GM18526 (cell line): ENCODE measurements around the gene DUOXA1.

ENCODE experiments used
- POLR2A ChIP-seq: IDR thresholded peaks from 3 replicates; pipeline ENCODE4 v1.6.1; 2011; ENCODE audit not compliant: insufficient read length; ENCODE audit errors: extremely low read depth

DUOXA1 gene

DNA sequence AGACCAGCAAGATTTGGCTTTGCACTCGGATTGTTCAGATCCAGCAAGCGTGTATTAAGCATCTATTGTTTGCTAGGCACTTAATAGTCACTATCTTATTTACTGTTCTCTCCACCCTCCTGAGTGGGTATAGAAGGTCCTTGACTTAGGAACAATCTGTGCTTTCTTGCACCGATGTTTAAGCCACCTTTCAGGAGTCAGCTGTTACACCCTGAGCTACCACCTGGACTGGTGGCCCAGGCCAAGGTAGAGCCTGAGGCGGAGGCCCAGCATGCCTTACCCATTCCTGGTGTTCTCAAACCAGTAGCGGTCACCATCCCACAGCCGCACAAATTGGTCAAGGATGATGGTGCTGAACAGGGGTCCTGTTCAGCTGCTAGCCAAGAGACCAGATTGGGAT is 10.1 kb upstream of the DUOXA1 start:
- TF ChIP-seq POLR2A, result no peak

DNA sequence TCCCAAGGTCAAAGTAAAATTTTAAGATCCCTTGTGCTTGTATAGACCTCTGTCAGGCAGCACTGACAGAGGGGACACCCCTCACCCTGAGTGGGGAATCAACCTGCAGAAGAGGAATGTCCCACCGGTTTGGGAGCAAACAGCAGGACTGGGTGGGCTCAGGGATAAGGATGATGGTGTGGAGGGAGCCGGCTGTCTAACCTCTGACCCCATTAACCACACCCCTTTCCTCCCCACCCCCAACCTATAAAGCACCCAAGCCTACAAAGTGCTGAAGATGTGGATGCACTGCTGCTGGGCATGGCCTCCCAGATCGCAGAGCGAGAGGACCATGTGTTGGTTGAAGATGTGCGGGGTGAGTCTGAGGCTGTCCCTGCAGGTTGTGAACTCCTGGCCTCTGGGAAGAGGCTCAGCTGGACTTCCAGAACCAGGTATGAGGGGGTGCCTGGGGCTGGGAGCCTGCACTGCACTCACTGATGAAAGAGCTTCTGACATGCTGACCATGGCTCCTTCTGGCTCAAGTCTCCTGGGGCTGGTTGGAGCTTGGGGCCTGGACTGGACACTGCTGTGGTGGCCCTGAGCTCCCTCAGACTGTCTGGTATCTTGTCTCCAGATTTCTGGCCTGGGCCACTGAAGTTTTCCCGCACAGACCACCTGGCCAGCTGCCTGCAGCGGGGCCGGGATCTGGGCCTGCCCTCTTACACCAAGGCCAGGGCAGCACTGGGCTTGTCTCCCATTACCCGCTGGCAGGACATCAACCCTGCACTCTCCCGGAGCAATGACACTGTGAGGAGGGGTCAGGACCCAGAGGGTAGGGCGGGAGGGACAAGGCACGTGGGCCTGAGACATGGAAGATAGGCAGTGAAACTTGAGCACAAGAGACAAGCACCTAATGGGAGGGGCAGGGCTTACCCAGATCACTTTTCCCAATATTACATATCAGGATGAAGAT is 9.4 kb upstream of the DUOXA1 start:
- TF ChIP-seq POLR2A, result no peak

DNA sequence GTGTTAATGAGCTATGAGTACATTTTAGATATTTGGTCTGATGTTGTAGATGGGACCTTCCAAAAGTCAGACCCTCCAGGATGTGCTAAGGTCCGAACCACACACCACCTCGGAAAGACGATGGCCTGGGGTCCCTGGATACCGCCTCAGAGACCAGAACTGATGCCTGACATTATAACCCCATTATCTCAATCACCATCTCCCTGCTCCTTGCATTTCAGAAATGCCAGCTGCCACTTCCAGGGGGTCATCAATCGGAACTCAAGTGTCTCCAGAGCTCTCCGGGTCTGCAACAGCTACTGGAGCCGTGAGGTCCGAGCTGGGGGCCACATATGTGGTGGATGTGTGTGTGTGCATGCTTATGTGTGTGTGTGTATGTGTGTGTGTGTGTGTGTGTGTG is 8.0 kb upstream of the DUOXA1 start:
- TF ChIP-seq POLR2A, result no peak

DNA sequence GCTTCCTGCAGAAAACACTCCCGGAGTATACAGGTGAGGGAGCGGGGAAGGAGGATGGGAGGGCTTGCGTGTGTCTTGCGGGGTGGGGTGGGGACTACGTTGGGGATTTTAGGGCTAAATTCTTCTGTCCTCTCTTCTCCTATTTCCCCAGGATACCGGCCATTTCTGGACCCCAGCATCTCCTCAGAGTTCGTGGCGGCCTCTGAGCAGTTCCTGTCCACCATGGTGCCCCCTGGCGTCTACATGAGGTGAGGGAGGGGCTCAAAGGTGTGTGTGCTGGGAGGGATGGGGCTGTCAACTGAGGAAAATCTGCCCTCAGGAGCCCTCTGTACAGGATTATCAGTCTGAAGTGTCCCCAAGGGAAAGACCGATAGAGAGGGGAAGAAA is 6.7 kb upstream of the DUOXA1 start:
- no peak for TF ChIP-seq POLR2A

DNA sequence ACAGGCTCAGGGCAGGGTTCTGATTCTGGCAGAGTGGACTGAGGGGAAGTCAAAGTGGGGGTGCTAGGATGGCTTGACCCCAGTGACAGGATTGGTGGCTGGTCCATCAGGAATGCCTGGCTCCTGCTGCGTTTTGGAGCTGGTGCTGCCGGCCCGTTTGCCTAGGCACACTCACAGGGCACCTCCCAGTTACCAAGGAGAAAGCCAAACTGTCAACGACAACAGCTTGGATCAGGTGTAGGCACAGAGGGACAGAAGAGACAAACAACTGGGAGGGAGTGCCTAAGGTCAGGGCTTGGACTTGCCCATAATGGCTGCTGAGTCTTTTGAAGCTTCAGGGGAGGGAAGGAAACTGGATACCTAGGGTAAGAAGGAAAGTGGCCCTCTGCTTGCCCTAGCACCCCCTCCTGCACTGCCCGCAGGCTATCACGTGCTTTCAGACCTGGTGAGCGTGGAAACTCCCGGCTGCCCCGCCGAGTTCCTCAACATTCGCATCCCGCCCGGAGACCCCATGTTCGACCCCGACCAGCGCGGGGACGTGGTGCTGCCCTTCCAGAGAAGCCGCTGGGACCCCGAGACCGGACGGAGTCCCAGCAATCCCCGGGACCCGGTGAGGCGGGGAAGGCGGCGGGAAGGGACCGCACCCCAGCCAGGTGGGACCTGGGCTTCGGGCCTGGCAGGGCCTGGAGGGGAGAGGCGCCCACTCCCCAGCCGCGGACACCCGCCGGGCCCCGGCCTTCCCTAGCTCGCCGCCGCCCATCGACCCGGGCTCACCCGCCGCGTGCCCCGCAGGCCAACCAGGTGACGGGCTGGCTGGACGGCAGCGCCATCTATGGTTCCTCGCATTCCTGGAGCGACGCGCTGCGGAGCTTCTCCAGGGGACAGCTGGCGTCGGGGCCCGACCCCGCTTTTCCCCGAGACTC is 5.3 kb upstream of the DUOXA1 start:
- TF ChIP-seq POLR2A, result no peak

DNA sequence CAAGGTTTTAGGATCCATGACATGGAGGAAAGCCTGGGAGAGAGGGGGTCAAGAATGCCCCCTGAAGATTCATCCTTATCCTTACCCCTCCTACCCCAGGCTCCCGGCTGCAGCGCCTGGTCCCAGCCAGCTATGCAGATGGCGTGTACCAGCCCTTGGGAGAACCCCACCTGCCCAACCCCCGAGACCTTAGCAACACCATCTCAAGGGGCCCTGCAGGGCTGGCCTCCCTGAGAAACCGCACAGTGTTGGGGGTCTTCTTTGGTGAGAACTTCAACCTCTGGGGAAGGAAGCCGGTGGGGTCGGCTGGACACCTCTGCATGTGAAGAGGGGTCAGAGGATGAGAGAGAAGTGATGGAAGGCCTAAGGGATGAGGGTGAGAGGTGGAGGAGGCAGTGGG is 4.4 kb upstream of the DUOXA1 start:
- no peak for TF ChIP-seq POLR2A

DNA sequence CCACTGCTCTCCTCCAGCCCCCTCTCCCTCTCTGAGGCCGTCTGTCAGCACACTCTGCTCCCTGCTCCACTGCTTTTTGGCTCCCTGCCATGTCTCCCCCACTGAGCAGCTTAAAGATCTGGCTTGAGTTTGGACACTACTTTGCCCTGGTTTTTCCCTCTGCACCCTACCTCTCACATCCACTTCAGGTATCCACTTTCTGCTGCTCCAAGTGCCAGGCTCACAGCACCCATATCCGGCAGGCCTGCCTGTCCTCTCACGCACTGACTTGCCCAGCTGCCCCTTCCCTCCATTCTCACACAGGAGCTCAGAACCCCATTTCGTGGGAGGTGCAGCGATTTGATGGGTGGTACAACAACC is 3.9 kb upstream of the DUOXA1 start:
- no peak for TF ChIP-seq POLR2A

DNA sequence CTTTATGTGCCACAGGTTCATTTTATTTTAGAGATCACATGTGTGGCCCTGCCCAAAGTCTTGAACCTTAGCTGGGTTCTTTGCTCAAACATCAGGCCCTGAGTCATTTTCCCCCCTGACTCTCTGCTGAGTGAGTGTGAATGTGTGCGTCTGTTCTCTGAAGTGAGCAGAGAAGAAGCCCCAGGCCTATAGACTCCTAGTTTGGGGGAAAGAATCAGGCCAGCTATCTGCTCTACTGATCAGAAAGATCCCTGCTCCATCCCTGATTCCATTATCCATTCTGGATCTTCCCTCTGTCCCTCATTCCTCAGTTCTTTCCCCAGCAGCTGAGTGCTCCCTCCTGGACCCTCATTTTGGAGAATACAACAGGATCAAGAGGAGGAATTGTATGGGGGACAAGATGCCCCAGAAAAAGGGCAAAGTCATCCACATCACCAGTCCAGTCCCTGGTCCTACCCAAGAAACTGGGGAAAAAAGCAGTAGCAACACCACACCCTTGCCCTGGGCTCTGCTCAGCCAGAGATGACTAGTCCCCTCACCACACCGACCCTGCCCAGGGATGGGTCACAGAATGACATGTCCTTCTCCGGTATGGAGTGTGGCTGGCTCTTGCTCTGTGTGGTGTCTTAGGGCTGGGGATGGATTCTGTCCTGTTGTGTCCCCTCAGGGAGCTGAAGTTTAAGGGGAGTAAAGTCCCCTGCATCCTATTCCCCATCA is 3.3 kb upstream of the DUOXA1 start:
- TF ChIP-seq POLR2A, result no peak

DNA sequence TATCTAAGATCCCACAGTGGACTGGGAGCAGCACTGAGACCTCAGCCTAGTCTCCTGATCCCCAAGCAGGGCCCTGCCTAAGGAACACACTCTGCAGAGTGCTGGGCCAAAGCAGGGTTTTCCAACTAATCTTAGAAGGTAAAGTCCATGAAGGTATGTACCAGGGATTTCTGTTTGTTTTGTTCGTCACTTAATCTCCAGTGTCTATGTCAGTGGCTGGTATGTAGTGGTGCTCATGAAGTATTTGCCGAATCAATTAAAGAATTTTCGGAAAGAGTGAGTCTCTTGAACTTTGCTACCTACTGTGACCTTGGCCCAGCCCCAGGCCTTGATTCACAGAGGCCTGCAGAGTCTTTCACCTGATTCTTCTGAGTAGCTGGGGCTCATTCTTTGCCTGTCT is 1.8 kb upstream of the DUOXA1 start:
- no peak for TF ChIP-seq POLR2A

DNA sequence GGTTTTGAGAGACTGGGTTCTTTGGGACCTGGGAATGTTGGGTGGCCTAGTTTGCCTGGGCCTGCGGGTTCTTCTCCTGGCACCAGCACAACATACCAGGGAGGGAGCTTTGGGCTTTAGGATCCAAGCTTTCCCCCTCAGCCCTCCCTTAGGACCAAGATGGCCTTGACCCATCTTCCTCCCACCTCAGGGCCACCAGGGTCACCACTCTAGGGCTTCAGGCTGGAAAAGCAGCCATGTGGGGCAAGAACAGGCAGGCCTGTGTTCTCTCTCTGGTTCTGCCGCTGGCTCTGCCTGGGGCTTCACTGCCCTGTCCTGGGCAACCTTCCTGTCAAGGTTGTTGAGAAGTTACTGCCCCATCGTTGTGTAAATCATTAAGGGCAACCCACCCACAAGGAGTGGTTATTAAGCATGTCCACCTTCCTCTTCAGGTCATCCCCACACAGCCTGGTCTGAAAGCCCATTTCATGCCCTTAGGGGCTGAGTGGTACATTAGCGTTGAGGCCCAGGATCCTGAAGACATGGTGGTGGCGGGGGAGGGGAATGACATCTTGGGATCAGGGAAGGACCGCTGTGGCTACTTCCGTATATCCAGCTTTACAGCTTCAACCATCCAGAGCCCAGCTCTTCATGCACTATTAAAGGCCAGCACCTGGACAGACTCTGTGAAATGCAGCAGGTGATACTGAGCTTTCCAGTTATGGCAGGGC is 767 bp upstream of the DUOXA1 start:
- TF ChIP-seq POLR2A, result no peak

DNA sequence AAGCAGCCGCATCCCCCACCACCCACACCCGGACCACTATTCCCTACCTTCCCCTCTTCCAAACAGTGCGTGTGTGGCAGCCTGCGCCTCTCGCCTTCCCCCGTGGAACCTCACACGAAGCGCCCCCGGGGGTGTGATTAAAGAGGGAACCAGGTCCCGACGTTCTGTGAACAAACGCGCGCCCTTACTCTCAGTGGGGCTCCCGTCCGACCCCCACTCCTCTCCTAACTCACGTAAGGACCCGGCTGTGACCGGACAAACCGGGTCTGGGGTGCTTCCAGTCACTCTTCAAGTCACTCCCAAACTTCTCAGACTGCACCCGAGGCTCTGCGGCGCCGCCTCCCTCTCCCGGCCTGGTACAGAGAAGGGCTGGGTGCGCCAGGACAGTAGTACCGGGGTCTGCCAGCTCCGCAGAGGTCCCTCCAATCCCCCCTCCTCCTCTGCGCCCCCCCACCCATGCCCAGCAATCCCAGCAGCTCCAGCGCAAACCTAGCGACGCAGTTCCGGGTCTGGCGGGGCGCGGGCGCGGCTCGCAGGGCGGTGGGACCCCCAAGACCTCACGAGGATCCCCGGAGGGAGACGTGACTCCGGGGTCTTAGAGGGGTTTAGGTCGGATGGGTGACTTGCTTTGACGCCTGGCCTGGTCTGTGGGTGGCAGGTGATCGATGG is 574 bp downstream of the DUOXA1 start:
- TF ChIP-seq POLR2A, result no peak

DNA sequence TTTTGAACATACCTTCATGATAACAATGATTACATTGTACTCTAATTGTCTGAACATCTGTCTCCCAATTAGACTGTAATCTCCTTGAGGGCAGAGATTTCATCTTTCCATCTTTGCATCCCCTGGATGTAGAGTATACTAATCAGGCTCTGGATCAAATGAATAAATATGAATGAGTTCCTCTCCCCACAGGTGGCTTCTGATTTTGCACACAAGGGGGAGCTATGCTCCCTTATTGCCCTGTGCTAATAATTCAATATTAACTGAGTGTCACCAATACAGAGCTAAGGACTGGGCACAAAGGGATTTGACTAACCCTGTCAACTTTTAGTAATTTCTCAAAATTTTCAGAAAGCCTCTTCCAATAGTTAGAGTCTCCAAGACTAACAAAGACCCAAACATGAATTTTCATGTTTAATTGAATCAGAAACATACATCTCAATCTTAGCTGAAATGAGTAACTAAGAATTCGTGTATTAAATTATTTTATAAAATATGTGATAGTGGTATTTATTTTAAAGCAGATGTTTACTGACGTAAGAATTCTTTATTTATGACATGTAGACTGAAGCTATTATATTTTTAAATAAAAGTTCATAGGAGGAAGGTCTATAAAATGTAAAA is 3.0 kb downstream of the DUOXA1 start:
- TF ChIP-seq POLR2A, result no peak

DNA sequence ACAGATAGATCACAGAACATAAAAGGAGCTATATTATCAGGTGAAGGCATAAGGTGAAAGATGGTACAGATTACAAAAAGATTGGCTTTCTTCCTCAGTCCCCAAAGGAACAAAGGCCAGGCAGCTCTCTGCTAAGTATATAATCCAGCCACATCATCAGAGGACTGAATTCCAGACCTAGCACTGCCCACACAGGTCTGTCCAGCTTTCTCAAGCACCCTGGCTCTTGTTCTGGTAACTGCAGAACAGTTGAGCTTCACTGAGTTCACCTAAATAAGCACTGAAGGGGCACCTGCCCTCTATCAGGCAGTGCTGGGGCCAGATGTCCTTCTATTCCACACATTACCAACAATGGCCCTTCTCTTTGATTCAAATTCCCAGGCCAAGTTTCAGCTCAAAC is 6.3 kb downstream of the DUOXA1 start:
- TF ChIP-seq POLR2A, result no peak

DNA sequence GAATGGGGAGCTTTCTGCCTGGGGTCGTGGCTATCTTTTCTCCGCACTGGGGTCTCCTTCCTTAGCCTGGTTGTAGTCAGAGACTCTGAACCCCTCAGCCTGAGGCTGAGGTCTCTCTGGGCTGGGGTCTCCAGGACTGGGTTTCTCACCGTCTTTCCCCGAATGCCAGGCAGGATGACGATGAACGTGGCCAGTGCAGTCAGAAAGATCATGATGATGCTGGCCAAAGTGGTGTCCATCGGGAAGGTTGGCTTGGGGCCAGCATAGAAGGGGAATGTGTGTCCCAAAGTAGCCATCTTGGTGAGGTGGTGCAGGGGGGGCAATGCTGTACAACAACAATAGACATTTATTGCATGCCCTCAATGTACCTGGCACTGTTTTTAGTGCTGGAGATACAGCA is 7.0 kb downstream of the DUOXA1 start:
- no peak for TF ChIP-seq POLR2A

DNA sequence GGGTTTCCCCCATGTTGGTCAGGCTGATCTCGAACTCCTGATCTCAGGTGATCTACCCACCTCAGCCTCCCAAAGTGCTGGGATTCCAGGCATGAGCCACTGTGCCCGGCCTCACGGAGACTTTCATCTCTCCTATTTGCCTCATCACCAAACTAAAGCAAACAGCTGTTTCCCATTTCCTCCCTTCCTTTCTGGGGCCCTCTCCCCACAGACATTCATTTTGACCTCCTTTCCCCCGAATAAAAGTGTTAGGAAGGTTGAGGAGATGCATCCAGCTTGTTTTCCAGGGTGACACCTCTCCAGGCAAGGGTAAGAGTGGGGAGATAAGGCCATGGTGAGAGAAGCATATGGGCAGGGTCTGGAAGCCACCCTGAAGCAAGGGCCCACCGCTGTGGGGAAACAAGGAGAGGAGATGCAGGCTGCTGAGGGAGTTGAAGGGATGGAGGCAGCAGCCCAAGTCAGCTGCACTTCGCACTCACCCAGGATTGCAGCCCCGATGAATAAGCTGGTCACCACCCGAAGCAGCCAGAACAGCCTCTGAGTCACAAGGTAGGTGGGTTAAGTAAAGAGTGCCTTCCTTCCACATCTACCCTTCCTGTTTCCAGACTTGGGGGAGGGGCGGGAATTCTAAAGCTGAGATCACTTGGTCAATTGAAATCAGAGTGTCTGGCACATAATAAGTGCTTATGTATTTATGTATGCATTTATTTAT is 7.8 kb downstream of the DUOXA1 start:
- TF ChIP-seq POLR2A, result no peak
